Gastroesophageal sphincter (tissue), 3 donors: ENCODE measurements around the gene ATP5F1D.

Source experiments
- CTCF ChIP-seq, 4 experiments: fragments of 200-600 bp in 2 of 4; fragments of 450-650 bp in 2 of 4; sonication (generic) in 1 of 4; IDR thresholded peaks; one replicate each; pipeline ENCODE4 v1.5.1; 2017 to 2019; ENCODE audit warnings: antibody characterized with exemption in 4 of 4, mild to moderate bottlenecking in 2 of 4, moderate library complexity in 2 of 4
- EP300 ChIP-seq: sonication (generic); formaldehyde crosslinking; IDR thresholded peaks from one replicate; pipeline ENCODE4 v1.6.1; 2017; ENCODE audit warnings: antibody characterized with exemption, mild to moderate bottlenecking
- POLR2A ChIP-seq, 2 donors: fragments of 450-650 bp; IDR thresholded peaks; one replicate each; pipeline ENCODE4 v1.6.1; 2017; ENCODE audit warnings: antibody characterized with exemption in 2 of 2, mild to moderate bottlenecking in 2 of 2, moderate library complexity in 1 of 2
- POLR2AphosphoS5 ChIP-seq: sonication (generic); formaldehyde crosslinking; IDR thresholded peaks from one replicate; pipeline ENCODE4 v1.6.1; 2017; ENCODE audit warnings: antibody characterized with exemption

DNA sequence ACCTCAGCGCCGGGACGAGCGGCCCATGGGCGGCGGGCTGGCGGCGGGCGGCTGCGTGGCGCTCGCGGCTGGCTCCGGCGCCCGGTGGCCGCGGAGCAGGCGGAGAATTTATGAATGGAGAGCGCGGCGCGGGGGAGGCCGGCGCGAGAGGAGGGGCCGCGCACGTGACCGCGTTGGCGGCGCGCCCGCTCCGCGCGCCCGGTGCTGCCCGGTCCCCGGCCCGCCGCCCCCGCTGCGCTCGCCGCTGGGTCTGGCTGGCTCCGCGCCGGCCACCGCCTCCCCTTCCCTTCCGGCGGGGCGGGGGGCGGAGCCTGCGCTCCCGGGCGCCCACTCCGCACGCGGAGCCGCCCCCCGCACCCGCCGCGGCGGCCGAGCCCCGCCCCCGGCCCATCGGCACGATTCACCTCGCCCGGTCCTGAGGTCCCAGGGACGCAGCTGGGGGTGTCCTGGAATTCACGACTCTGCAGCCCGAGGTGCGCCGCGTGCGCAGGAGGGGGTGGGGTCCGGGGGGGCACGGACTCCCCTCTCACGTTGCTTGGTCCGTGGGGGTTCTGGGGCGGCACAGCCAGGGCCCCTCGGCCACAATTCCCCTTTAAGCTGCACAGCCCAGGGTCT is 3.7 kb upstream of the ATP5F1D start, which contains the start of gene CBARP:
- no peak for TF ChIP-seq CTCF (IDR thresholded peaks at IDR 0.05)
- TF ChIP-seq POLR2AphosphoS5 = no peak
- TF ChIP-seq POLR2A (IDR thresholded peaks at IDR 0.05) = no peak
- no peak for TF ChIP-seq EP300
